ENCODE results near the gene CACNB4.

GRCh38 chr2:151927501-151928221 lies 171.2 kb downstream of the CACNB4 start:
- no peak for TF ChIP-seq CTCF (IDR thresholded peaks at IDR 0.05; ENCODE audit: low read length)
- TF ChIP-seq EZH2 (IDR thresholded peaks at IDR 0.05; ENCODE audit: borderline replicate concordance, low read length): no peak
